DND-41 (cell line): ENCODE measurements around the gene MCM6.
A peak's percentile ranks its signal among the peaks of the same experiment; 100 is the strongest.

Experiments
- ATAC-seq: fragments of 200-7000 bp; cut with Tn5 transposase; 3 replicates; pipeline ENCODE4 v1.9.1; 2021; ENCODE audit warnings: low read depth; ENCODE audit not compliant: insufficient read depth
- DNase-seq: peaks from one replicate; pipeline ENCODE4 v3.0.0-alpha.2; 2020
- H2AFZ ChIP-seq: 2 replicates; pipeline ENCODE4 v1.6.0; 2012; ENCODE audit warnings: low read depth, low read length
- H3K27ac ChIP-seq: 2 replicates; pipeline ENCODE4 v1.5.1; 2012; ENCODE audit warnings: low read length, inconsistent platforms
- H3K27me3 ChIP-seq: fragments of 200-600 bp; sonication (generic); 2 replicates; pipeline ENCODE4 v1.6.0; 2012; ENCODE audit warnings: low read length, mild to moderate bottlenecking, inconsistent platforms; ENCODE audit not compliant: insufficient read depth, poor library complexity
- H3K36me3 ChIP-seq: 2 replicates; pipeline ENCODE4 v1.5.1; 2012; ENCODE audit warnings: low read length, inconsistent platforms; ENCODE audit not compliant: insufficient read depth
- H3K4me1 ChIP-seq: 2 replicates; pipeline ENCODE4 v1.5.1; 2012; ENCODE audit warnings: mild to moderate bottlenecking, low read length; ENCODE audit not compliant: insufficient read depth
- H3K4me2 ChIP-seq: 2 replicates; pipeline ENCODE4 v1.6.0; 2012; ENCODE audit warnings: mild to moderate bottlenecking, moderate library complexity, low read length, inconsistent platforms; ENCODE audit not compliant: insufficient read depth
- H3K4me3 ChIP-seq, 2 experiments: fragments of 200-600 bp in 1 of 2; shearing (Covaris generic) in 1 of 2; 2 replicates each; pipeline ENCODE4 v1.5.1; 2012 to 2016; ENCODE audit warnings: inconsistent platforms in 2 of 2, low read length in 2 of 2, mild to moderate bottlenecking in 2 of 2, low read depth in 1 of 2, moderate library complexity in 1 of 2
- H3K79me2 ChIP-seq: 2 replicates; pipeline ENCODE4 v1.6.0; 2012; ENCODE audit warnings: low read length, inconsistent platforms; ENCODE audit not compliant: insufficient read depth
- H3K9ac ChIP-seq: 2 replicates; pipeline ENCODE4 v1.6.0; 2012; ENCODE audit warnings: low read depth, mild to moderate bottlenecking, inconsistent platforms, low read length, moderate library complexity
- H3K9me3 ChIP-seq: 2 replicates; pipeline ENCODE4 v1.5.1; 2012; ENCODE audit warnings: low read length, moderate library complexity, mild to moderate bottlenecking, inconsistent platforms; ENCODE audit not compliant: insufficient read depth, severe bottlenecking
- H4K20me1 ChIP-seq: 2 replicates; pipeline ENCODE4 v1.6.0; 2012; ENCODE audit warnings: low read length; ENCODE audit not compliant: insufficient read depth
- CTCF ChIP-seq: IDR thresholded peaks from 2 replicates; pipeline ENCODE4 v1.5.1; 2012; ENCODE audit warnings: borderline replicate concordance, low read length, moderate library complexity, mild to moderate bottlenecking; ENCODE audit not compliant: poor library complexity, severe bottlenecking; ENCODE audit errors: extremely low read depth
- EZH2 ChIP-seq: IDR thresholded peaks from 3 replicates; pipeline ENCODE4 v1.6.1; 2012; ENCODE audit warnings: borderline replicate concordance, low read depth, mild to moderate bottlenecking, moderate library complexity, low read length, inconsistent platforms; ENCODE audit not compliant: severe bottlenecking

Gene MCM6

DNA sequence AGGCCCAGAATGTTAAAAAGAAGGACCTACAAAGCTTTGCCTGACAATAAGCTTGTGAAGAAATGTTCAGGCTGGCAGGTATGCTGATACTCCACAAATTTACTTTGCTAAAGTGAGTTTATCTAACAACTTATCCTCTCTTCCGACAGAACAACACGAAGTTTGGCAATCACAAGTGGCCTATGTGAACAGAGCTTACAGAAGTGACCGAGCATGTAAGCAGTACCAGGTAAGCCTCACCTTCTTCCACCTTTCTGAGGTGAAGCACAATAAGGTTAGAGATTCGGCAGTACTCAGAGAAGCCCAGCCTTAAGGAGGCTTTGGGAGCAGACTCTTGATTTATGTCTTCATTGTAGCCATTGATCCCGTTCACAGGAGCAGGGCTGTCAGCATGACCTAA lies 30.2 kb downstream of the MCM6 start:
- H3K4me3 ChIP-seq: no peak overlapping the region
- no peak for TF ChIP-seq CTCF
- TF ChIP-seq EZH2: no peak
- no peaks in the 10 kb centered on the region for H3K9me3 ChIP-seq
- no peak for DNase-seq
- peaks cover 21% of the 10 kb centered on the region for H3K79me2 ChIP-seq
- H3K36me3 ChIP-seq: peaks cover 97% of the 10 kb centered on the region
- ATAC-seq: no peak
- peaks cover 18% of the 10 kb centered on the region; the same call in 1 of the 2 replicates for H4K20me1 ChIP-seq
- H3K9ac ChIP-seq: no peak overlapping the region
- H3K27ac ChIP-seq: no peak overlapping the region
- no peaks in the 10 kb centered on the region for H3K27me3 ChIP-seq
- H3K4me2 ChIP-seq: no peak overlapping the region
- H3K4me1 ChIP-seq: no peaks in the 10 kb centered on the region
- no peak overlapping the region for H2AFZ ChIP-seq

- H2AFZ ChIP-seq: no peak overlapping the region
- no peaks in the 10 kb centered on the region for H3K9me3 ChIP-seq
- DNase-seq: no peak
- no peaks in the 10 kb centered on the region for H3K4me1 ChIP-seq
- TF ChIP-seq EZH2 (no peak), CTCF (peak; percentile 3)
- H3K36me3 ChIP-seq: peaks cover 97% of the 10 kb centered on the region
- peaks cover 21% of the 10 kb centered on the region for H3K79me2 ChIP-seq
- no peak overlapping the region for H3K9ac ChIP-seq
- H3K4me3 ChIP-seq: no peak overlapping the region
- H4K20me1 ChIP-seq: peaks cover 18% of the 10 kb centered on the region; the same call in 1 of the 2 replicates
- no peak overlapping the region for H3K27ac ChIP-seq
- no peaks in the 10 kb centered on the region for H3K27me3 ChIP-seq
- no peak overlapping the region for H3K4me2 ChIP-seq
- no peak for ATAC-seq
These were observed 31.0 kb downstream of the MCM6 start for GRCh38 chr2:135845257-135845656.

- H3K9me3 ChIP-seq: no peaks in the 10 kb centered on the region
- H3K4me2 ChIP-seq: no peak overlapping the region
- no peaks in the 10 kb centered on the region for H3K27me3 ChIP-seq
- H3K27ac ChIP-seq: no peak overlapping the region
- TF ChIP-seq CTCF: no peak
- no peak for TF ChIP-seq EZH2
- H3K4me3 ChIP-seq: no peak overlapping the region
- no peak overlapping the region for H2AFZ ChIP-seq
- DNase-seq (no peak), ATAC-seq (no peak)
- H3K79me2 ChIP-seq: peaks cover 14% of the 10 kb centered on the region
- H3K4me1 ChIP-seq: no peaks in the 10 kb centered on the region
- peaks cover 96% of the 10 kb centered on the region for H3K36me3 ChIP-seq
- H4K20me1 ChIP-seq: peaks cover 18% of the 10 kb centered on the region; the same call in 1 of the 2 replicates
- H3K9ac ChIP-seq: no peak overlapping the region
These were observed 31.8 kb downstream of the MCM6 start for GRCh38 chr2:135844301-135844895.

GRCh38 chr2:135843671-135844070 lies 32.6 kb downstream of the MCM6 start:
- Histone ChIP-seq H3K27ac (no peak overlapping the region), H3K4me3 (no peak overlapping the region), H4K20me1 (peaks cover 18% of the 10 kb centered on the region; the same call in 1 of the 2 replicates), H3K27me3 (no peaks in the 10 kb centered on the region), H2AFZ (no peak overlapping the region), H3K79me2 (peaks cover 8% of the 10 kb centered on the region; the same call in 1 of the 2 replicates), H3K9ac (no peak overlapping the region), H3K36me3 (peaks cover 90% of the 10 kb centered on the region), H3K9me3 (no peaks in the 10 kb centered on the region), H3K4me1 (no peaks in the 10 kb centered on the region), H3K4me2 (no peak overlapping the region)
- TF ChIP-seq CTCF (no peak), EZH2 (no peak)
- DNase-seq (no peak), ATAC-seq (no peak)
